ENCODE results near the gene MSANTD7. TPM values are rescaled to one million over a fixed set of nuclear protein-coding genes. Genes with fewer than 3 reads are reported as not detected.
A peak's percentile ranks its signal among the peaks of the same experiment; 100 is the strongest.

MSANTD7 gene
- total RNA-seq, 1 experiment from 2014 or later, result 23.9 TPM

DNA sequence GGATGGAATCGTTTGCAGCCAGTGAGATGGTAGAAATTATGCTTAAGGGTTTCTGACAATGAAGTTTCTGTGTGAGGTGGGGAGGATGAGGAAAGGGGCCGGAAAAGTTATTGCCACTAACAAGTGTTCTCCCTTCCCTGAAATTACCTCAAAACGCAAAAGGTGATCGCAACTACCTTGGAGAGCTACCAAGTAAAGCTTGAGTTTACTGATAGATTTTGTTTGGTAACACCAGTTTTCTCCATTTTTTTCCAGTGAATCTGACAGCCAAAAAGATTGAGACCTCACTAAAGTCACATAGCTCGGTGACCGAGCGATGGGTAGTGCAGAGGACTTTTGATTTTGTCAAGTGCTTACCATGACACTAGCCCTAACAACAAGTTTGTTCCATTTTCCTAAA is 42.1 kb downstream of the MSANTD7 start:
- DNase-seq (ENCODE audit: low spot score), result peak; percentile 17

- DNase-seq (ENCODE audit: low spot score), result no peak
These were observed 46.0 kb downstream of the MSANTD7 start for GRCh38 chr10:14884082-14884481.

Other genes starting within 250 kb of the MSANTD7 start
- gene FAM107B, start 63.4 kb upstream of the MSANTD7 start, total RNA-seq (2014; rRNA removed; shearing (Covaris generic)), result 11.0 and 14.1 TPM in 2 replicates
- not detected in 2 replicates for gene CDNF, start 269 bp upstream of the MSANTD7 start, total RNA-seq (2014; rRNA removed; shearing (Covaris generic))
- gene HSPA14, start within 50 bp of the MSANTD7 start, total RNA-seq (2014; rRNA removed; shearing (Covaris generic)), result 15.1 and 21.6 TPM in 2 replicates
- gene SUV39H2, start 40.6 kb downstream of the MSANTD7 start, total RNA-seq (2014; rRNA removed; shearing (Covaris generic)), result 8.2 and 11.8 TPM in 2 replicates
- 6.7 and 8.6 TPM in 2 replicates for gene DCLRE1C, start 115.8 kb downstream of the MSANTD7 start, total RNA-seq (2014; rRNA removed; shearing (Covaris generic))
- gene MEIG1, start 121.1 kb downstream of the MSANTD7 start, total RNA-seq (2014; rRNA removed; shearing (Covaris generic)), result not detected in 2 replicates
- not detected in 2 replicates for gene OLAH, start 205.6 kb downstream of the MSANTD7 start, total RNA-seq (2014; rRNA removed; shearing (Covaris generic))

Measured in HT-29 (cell line).